NOMO-1 (cell line): ENCODE data around the gene PRAMEF5.
"Not testable (repeated sequence)": the region's sequence is repeated elsewhere in the genome, so short reads cannot be mapped to it uniquely, and the experiment has no call there.

Source experiments
- DNase-seq, 2 experiments: peaks; one replicate each; lab custom pipeline; 2025; ENCODE audit not compliant: unreplicated experiment in 2 of 2; lab: John Stamatoyannopoulos, UW

Gene PRAMEF5

DNA sequence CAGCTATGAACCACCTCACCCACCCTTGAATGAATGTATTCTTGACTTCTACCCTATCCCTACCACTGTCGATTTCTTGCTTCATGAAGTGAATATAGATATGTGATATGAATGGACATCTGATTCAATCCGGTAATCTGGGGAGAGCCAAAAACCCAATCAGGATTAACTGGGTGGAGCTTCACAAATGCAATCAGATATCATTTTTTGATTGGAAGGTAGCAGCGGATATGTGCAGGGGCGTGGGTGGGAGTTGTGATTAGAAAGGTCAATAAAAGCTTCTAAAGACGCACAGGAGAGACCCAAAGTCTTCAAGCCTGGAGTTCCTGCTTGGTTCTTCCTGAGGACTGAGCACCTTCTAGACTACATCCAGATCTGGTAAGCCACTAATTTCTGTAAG lies at the start of gene PRAMEF5:
TSS of gene PRAMEF5 (plus strand) at position 301 of the 400 bp plus-strand sequence. CDS start 5,071 bp downstream, outside the sequence.
- not testable (repeated sequence) for DNase-seq

DNA sequence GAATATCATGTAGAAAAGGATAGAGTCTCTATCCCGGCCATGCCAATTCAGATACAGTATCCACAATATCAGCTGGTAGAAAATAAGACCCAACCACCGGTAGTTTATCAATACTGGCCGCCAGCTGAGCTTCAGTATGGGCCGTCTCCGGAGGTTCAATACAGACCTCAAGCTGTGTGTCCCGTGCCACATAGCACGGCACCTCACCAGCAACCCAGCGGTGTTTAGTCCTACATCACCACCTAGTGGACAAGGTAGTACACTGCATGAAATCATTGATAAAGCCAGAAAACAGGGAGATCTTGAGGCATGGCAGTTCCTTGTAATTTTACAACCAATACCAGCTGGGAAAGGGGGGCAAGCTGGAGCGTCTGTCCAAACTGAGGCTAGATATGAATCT lies 45.3 kb upstream of the PRAMEF5 start:
- not testable (repeated sequence) for DNase-seq

DNA sequence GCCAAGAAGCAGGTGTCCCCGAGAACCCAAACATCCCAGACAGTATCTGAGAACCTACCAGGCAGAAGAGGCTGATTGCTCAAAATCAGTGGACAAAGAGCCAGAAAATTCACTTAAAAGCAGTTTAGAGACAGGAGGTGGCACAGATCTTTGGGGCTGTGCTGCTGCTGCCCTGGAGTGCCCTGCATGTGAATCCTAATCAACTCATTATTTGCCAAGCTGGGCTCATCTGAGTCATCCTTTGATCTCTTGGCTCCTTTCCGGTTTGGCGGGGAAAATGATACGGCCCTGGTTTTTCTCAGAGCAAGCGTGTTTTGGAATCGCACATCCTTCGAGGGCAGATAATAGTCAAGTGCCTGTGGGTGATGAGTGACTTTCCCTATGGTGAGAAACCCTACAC lies 37.4 kb upstream of the PRAMEF5 start:
- DNase-seq: not testable (repeated sequence)

DNA sequence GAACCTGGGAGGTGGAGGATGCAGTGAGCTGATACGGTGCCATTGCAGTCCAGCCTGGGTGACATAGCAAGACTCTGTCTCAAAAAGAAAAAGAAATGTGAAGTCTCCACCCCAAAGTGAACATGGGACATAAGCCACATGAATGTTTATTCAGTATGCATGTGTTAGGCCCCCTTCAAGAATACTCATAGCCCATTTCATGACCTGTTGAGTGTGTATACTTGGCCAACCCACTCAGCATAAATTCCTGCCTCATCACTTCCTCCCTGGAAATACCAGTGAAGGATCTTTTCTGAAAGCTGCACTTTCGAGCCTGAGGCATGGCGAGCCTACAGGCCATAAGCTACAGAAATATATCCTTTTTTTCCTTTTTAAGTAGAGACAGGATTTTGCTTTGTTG lies 34.8 kb upstream of the PRAMEF5 start:
- DNase-seq: not testable (repeated sequence)

DNA sequence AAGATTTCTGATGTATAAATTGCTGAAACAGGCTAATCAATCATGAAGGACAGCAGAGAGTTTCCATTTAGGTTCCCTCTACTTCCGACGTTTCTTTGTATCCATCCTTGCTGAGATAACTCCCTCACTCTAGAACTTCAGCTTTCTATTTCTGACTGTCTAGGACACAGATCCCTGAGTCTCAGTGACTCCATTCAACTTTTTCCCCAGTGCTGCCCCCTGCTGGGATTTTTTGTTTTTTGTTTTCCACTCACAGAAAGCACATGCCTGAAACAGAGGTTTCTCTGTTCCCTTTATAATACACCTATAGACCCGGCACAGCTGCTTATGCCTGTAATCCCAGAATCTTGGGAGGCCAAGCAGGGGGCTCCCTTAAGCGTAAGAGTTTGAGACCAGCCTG lies 31.2 kb upstream of the PRAMEF5 start:
- DNase-seq: not testable (repeated sequence)

DNA sequence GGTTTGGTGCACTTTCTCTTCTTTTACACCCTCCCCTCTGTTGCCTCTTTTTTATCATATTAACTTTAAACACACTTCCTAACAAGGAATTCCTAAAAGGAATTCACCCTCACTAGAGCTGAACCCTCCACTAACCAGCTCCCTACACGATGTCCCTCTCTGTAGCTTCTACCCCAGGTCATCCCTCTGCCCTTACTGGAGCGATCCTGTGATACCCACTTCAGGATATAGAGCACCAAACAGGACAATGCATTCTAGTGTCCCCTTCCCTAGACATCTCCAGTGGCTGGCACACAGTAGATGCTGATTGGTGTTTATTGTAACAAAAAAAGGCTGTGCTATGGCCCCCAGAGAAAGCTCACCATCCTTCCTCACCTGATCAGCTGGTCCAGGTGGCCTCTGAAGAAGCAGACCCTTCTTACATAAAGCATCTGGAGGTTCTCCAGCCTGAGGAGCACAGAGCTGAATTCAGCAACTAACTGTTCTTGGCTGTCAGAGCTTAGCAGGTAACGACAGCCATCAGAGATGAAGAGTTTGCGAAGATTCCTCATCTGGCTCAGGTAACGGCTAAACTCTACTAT lies 29.4 kb upstream of the PRAMEF5 start:
- no peak for DNase-seq

DNA sequence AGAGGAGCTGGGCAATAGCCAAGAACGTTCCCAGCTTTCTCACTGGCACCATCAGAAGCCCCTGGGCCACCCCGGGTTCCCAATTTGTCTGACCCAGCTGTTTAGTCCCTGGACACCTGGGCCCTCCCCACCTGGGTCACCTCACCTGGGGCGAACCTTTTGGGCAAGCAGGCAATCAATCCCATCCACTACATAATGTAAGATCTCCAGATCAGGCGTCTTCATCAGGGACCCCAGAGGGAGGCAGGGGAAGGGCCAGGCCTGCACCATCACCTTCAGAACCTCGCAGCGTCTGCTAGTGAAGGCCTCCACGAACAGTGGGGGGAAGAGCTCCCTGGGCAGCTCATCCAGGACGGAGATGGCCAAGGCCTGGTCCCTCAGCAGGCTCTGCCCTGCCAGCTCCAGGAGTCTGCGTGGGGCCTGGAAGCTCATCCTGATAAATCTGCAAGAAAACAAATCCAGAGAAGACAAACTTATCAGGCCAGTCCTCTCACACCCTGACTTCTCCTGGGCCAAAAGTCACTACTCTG lies 28.3 kb upstream of the PRAMEF5 start, which contains the start of gene PRAMEF18:
TSS of gene PRAMEF18 (minus strand) at position 480 of the 530 bp plus-strand sequence. CDS start at position 432, 48 bp downstream.
- DNase-seq: not testable (repeated sequence)

DNA sequence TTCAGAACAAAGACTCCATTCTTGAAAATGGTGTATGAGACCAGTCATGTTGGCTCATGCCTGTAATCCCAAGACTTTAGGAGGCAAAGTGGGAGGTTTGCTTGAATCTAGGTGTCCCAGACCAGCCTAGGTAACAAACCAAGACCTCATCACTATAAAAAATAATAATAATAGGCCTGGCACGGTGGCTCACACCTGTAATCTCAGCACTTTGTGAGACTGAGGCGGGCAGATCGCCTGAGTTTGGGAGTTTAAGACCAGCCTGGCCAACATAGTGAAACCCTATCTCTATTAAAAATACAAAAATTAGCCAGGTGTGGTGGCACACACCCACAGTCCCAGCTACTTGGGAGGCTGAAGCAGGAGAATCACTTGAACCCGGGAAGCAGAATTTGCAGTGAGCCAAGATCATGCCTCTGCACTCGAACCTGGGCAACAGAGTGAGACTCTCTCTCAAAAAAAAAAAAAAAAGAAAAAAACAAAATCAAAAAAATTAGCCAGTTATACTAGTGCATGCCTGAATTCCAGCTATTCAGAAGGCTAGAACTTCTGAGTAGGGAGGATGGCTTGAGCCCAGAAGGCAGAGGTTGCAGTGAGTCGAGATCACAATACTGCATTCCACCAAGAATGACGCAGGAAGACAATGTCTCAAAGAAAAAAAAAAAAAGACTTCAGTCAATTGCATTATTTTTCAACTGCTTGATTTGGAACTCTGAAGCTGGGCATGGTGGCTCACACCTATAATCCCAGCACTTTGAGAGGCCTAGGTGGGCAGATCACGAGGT lies 26.5 kb upstream of the PRAMEF5 start:
- DNase-seq: not testable (repeated sequence)

DNA sequence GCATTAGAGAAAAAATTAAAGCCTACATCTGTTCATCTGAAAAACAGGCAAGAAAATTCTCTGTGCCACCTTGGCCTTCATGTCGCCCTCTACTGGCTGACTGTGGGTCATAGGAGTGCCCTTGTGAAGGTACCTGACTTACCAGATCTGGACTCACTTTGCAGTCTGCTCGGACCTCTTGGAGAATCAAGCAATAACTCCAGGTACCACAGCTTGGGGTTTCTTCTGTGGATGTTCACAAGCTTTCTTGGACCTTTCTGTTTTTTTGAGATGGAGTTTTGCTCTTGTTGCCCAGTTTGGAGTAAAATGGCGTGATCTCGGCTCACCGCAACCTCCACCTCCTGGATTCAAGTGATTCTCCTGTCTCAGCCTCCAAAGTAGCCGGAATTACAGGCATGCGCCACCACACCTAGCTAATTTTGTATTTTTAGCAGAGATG lies 25.6 kb upstream of the PRAMEF5 start:
- DNase-seq: no peak

DNA sequence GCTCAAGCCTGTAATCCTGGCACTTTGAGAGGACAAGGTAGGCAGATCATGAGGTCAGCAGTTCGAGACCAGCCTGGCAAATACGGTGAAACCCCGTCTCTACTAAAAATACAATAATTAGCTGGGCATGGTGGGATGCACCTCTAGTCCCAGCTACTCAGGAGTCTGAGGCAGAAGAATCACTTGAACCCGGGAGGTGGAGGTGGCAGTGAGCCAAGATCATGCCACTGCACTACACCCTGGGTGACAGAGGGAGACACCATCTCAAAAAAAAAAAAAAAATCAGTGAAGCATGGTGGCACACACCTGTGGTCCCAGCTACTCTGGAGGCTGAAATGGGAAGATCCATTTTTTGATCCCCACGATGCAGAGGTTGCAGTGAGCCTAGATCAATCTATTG lies 23.9 kb upstream of the PRAMEF5 start:
- not testable (repeated sequence) for DNase-seq

DNA sequence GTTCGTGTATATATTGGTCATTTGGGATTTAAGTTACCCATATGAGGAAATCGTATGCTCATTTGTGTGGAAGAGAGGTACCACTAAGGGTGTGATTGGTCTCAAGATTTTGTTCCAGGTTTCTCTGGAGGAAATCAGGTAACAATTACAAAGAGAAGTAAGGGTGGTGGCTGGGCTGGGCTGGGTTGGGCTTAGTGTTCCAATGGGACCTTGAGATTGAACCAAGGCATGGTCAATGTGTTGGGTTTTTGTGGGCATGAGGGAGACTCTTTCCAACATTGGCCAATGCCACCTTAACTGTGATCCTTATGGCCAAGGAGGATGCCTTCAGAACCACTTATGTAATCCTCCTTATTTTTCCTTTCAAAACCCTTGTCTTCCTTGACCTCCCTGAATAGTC lies 23.4 kb upstream of the PRAMEF5 start:
- DNase-seq: not testable (repeated sequence)

DNA sequence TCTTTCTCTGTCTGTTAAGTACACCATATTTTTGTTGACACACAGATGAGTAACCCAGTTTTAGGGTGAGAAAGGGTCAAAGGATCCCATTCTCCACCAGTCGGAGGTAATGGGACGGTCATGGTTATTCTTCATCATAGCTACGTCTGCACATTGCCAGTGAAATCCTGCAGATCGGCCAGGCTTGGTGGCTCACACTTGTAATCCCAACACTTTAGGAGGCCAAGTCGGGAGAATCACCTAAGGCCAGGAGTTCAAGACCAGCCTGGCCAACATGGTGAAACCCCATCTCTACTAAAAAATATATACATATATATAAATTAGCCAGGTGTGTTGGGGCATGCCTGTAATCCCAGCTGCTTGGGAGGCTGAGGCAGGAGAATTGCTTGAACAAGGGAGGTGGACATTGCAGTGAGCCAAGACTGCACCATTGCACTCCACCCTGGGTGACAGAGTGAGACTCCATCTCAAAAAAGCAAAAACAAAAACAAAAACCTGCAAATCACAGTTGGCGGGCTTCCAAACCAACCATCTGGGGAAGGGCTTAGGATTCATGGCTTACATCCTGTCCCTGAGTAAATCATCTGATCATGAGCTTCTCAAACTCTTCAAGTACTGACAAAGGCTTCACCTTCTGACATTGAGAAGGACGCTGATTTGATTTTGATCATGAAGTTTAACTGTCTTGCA lies 22.8 kb upstream of the PRAMEF5 start:
- DNase-seq: not testable (repeated sequence)

DNA sequence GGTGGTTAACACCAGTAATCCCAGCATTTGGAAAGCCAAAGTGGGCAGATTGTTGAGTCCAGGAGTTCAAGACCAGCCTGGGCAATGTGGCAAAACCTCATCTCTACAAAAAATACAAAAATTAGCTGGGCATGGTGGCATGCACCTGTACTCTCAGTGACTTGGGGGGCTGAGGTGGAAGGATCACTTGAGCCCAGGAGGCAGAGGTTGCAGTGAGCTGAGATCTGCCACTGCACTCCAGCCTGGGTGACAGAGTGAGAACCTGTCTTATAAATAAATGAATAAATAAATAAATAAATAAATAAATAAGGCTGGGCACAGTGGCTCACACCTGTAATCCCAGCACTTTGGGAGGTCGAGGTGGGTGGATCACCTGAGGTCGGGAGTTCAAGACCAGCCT lies 21.9 kb upstream of the PRAMEF5 start:
- not testable (repeated sequence) for DNase-seq

DNA sequence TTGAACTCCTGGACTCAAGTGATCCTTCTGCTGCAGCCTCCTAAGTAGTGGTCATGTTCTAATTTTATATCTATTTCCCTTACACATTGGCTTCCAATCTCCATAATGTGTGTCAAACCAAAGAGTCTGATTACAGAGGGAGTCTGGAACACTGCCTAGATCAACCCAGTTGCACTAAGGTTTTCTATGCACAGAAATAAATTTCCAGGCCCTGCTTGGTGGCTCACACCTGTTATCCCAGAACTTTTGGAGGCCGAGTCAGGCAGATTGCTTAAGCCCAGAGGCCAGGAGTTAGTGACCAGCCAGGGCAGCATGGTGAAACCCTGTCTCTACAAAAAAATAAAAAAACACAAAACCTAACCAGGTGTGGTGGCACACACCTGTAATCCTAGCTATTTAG lies 19.9 kb upstream of the PRAMEF5 start:
- not testable (repeated sequence) for DNase-seq

DNA sequence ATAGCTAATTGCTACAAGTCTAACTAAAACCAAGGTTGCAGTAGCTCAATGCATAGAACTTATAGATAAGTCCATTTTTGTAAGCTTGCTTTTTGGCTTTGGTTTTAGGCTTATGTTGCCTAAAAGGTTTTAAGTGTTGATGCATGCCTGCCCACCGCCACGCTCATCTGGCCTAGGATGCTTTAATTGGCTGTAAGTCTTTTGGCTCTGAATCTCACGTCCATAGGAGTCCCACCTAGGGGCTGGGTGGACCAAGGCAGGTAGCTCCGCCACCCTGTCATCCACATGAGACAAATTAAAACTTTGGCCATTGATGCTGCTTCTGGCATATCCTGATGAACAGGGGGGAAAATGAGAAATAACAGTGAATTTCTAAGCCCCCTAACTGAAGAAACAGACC lies 16.4 kb upstream of the PRAMEF5 start:
- DNase-seq: not testable (repeated sequence)

DNA sequence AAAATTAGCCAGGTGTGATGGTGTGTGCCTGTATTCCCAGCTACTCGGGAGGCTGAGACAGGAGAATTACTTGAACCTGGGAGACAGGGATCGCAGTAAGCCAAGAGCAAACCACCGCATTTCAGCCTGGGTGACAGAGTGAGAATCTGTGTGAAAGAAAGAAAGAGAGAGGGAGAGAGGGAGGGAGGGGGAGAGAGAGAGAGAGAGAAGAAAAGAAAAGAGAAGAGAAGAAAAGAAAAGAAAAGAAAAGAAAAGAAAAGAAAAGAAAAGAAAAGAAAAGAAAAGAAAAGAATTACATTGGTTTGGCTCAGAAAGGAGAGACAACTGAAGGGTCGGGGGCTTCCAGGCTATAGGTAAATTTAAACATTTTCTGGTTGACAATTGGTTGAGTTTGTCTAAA lies 14.4 kb upstream of the PRAMEF5 start:
- not testable (repeated sequence) for DNase-seq

DNA sequence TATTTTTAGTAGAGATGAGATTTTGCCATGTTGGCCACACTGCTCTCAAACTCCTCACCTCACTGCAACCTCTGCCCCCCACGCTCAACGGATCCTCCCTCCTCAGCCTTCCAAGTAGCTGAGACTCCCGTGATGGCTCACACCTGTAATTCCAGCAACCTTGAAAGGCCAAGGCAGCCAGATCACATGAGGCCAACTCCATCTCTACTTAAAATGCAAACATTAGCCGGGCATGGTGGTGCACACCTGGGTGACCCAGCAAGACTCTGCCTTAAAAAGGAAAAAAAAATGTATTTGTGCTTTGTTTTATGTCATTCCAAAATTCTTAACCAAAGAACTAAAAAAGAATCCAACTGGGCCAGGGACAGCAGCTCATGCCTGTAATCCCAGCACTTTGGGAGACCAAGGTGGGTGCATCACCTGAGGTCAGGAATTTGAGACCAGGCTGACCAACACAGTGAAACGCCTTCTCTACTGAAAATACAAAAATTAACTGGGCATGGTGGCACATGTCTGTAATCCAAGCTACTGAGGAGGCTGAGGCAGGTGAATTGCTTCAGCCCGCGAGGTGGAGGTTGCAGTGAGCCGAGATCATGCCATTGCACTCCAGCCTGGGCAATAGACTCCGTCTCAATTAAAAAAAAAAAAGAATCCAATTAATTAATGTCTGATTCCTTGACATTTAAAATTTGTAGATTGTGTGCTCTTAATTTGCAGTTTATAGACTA lies 10.3 kb upstream of the PRAMEF5 start:
- not testable (repeated sequence) for DNase-seq

DNA sequence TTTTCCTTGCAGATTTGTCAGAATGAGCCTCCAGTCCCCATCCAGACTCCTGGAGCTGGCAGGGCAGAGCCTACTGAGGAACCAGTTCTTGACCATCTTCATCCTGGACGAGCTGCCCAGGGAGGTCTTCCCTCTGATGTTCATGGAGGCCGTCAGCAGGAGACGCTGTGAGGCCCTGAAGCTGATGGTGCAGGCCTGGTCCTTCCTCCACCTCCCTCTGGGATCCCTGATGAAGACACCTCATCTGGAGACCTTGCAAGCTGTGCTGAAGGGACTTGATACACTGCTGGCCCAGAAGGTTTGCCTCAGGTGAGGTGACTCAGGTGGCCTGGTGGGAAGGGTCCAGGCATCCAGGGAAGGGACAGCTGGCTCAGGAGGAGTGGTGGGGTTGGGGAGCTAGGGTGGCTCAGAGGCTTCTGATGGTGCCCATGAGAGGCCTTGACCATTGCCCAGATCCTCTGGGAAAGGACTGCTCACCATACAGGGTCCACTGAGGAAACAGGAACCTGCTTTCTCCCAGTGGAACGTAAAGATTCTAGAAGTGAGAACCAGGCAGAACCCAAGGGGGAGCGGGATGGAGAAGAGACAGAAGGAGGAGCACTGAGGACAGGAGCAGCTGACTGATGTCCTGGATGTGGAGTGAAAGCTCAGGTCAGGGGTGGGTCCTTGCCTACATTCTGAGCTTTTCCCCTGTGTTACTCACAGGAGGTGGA lies 8.0 kb upstream of the PRAMEF5 start:
- DNase-seq: not testable (repeated sequence)

DNA sequence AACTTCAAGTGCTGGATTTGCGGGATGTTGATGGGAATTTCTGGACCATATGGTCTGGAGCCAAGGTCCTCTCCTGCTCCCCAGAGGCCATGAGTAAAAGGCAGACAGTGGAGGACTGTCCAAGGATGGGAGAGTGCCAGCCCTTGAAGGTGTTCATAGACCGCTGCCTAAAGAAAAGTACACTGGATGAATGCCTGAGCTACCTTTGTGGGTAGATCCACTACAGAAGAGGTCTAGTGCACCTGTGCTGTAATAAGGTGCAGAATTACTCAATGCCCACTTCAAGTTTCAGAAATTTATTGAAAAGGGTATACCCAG lies 7.5 kb upstream of the PRAMEF5 start:
- not testable (repeated sequence) for DNase-seq

DNA sequence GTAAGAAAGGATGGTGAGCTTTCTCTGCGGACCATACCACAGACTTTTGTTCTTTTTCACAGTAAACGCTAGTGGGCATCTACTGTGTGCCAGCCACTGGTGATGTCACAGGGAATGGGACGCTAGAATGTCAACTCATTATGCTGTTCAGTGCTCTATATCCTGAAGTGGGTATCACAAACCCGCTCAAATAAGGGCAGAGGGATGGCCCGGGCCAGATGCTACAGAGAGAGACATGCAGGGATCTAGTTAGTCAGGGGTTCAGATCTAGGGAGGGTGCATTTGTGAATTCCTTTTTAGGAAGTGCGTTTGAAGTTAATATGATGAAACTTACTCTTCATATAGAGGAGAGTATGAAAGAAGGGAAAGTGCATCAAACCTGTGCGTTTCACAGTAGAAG lies 6.9 kb upstream of the PRAMEF5 start:
- not testable (repeated sequence) for DNase-seq
